Endometrial microvascular endothelial cells (primary cell): Measurements from ENCODE around the gene DBT. TPM values are rescaled to one million over a fixed set of nuclear protein-coding genes. Genes with fewer than 3 reads are reported as not detected.

Experiments
- in situ Hi-C: cut with HindIII; loops from 2 replicates; pipeline ENCODE4 v1.10.0; 2017; ENCODE audit warnings: low sequenced_read_pairs, low pct_unique_long_range_greater_than_20kb; ENCODE audit errors: inconsistent ontology term
- total RNA-seq: library from RNA; depleted of rRNA; stranded (reverse); fragments of >200 nt; gene quantifications from one replicate; pipeline ENCODE4 v1.2.3, GENCODE V29; 2015; ENCODE audit errors: inconsistent ontology term

Gene DBT
- total RNA-seq, 1 donor from 2014 or later, result 2.8 TPM

GRCh38 chr1:100145116-100145515 lies 104.5 kb downstream of the DBT start:
- in situ Hi-C loops, result no loop called here

GRCh38 chr1:100142343-100142742 lies 107.3 kb downstream of the DBT start:
- in situ Hi-C loops, result no loop called here

GRCh38 chr1:100141192-100141591 lies 108.4 kb downstream of the DBT start:
- in situ Hi-C loops, result no loop called here

GRCh38 chr1:100137602-100138001 lies 112.0 kb downstream of the DBT start:
- in situ Hi-C loops, result no loop called here

Other genes with a start within 250 kb of the DBT start
- 4.8 TPM for gene SASS6, start 116.9 kb downstream of the DBT start, total RNA-seq
- gene TRMT13, start 116.7 kb downstream of the DBT start, total RNA-seq, result 13.3 TPM
- not detected for gene LRRC39, start 71.6 kb downstream of the DBT start, total RNA-seq
- gene RTCA, start 16.4 kb upstream of the DBT start, total RNA-seq, result 42.4 TPM
- gene CDC14A, start 102.7 kb upstream of the DBT start, total RNA-seq, result 10.0 TPM